Measurements from ENCODE around the gene PRKCA.

PRKCA gene

DNA sequence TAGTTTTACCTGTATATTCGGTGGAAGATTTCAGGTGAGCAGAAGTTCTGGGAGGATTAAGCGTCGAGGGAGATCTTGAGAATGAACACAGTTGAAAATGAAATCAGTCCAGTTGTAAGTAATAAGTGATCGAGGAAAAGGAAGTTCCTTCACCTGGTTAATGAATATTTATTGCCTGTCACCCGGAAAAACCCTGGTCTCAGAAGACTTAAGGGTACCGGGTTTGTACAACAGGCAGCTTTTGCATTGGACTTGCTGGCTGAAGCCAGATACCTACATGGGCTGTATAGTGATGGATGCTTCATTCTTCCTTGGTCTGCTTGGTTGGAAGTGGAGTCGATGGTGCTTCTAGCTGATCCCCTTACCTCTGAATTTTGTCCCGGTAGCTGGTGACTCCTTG lies 72.7 kb downstream of the PRKCA start:
- TF ChIP-seq, protein P1, sequence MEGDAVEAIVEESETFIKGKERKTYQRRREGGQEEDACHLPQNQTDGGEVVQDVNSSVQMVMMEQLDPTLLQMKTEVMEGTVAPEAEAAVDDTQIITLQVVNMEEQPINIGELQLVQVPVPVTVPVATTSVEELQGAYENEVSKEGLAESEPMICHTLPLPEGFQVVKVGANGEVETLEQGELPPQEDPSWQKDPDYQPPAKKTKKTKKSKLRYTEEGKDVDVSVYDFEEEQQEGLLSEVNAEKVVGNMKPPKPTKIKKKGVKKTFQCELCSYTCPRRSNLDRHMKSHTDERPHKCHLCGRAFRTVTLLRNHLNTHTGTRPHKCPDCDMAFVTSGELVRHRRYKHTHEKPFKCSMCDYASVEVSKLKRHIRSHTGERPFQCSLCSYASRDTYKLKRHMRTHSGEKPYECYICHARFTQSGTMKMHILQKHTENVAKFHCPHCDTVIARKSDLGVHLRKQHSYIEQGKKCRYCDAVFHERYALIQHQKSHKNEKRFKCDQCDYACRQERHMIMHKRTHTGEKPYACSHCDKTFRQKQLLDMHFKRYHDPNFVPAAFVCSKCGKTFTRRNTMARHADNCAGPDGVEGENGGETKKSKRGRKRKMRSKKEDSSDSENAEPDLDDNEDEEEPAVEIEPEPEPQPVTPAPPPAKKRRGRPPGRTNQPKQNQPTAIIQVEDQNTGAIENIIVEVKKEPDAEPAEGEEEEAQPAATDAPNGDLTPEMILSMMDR (IDR thresholded peaks at IDR 0.05; ENCODE audit: low read depth, low read length): no peak
- DNase-seq (ENCODE audit: extremely low read depth, low read depth): no peak

DNA sequence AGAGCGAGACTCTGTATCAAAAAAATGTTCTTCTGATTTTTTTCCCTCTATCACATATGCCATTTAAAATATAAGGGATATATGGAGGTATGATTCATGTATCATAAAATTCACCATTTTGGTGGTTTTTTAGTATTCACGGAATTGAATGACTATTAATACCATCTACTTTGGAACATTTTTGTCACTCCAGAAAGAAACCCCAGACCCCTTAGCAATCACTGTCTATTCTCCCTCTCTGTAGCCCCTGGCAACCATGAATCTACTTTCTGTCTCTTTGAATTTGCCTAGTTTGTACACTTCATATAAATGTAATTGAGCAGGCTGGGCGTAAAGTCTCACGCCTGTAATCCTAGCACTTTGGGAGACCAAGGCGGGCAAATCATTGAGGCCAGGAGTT lies 75.9 kb downstream of the PRKCA start:
- DNase-seq (ENCODE audit: extremely low read depth, low read depth): no peak
- TF ChIP-seq, protein P1 (IDR thresholded peaks at IDR 0.05; ENCODE audit: low read depth, low read length): no peak

DNA sequence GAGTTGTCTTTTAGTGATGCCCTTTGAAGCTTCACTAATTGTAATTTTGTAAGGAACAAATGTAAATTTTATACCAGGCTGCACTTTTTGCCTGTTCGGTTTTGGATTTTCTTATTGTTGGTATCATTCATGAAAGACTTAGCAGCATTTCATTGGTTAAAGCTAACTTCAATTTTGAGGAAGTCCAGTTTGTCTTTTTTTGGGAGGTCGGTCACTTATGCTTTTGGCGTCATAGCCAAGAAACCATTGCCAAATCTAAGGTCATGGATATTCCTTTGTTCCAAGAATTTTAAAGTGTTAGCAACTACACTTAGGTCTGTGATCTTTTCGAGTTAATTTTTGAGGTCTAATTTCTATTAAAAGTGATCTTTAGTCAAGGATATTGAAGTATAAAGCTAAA lies 77.1 kb downstream of the PRKCA start:
- TF ChIP-seq, protein P1 (IDR thresholded peaks at IDR 0.05; ENCODE audit: low read depth, low read length): no peak
- no peak for DNase-seq (ENCODE audit: extremely low read depth, low read depth)

DNA sequence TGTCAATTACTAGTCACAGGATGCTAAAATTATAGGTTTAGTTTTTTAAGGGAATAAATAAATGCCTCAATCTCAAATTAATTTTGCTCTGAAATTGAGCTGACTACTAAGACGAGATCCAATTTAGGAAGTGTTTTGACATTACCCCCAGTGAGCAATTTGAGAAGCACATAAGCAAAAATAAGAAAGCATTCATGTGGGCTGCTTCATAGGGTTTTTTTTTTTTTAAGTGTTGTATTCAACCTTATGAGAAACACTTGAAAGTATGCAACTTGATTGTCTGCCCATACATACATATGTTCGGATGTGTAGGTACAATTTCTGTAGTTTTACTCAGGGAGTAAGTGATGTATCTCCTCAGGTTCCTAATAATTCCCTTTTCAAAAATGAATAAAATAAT lies 77.6 kb downstream of the PRKCA start:
- no peak for DNase-seq (ENCODE audit: extremely low read depth, low read depth)
- TF ChIP-seq, protein P1 (IDR thresholded peaks at IDR 0.05; ENCODE audit: low read depth, low read length): no peak

DNA sequence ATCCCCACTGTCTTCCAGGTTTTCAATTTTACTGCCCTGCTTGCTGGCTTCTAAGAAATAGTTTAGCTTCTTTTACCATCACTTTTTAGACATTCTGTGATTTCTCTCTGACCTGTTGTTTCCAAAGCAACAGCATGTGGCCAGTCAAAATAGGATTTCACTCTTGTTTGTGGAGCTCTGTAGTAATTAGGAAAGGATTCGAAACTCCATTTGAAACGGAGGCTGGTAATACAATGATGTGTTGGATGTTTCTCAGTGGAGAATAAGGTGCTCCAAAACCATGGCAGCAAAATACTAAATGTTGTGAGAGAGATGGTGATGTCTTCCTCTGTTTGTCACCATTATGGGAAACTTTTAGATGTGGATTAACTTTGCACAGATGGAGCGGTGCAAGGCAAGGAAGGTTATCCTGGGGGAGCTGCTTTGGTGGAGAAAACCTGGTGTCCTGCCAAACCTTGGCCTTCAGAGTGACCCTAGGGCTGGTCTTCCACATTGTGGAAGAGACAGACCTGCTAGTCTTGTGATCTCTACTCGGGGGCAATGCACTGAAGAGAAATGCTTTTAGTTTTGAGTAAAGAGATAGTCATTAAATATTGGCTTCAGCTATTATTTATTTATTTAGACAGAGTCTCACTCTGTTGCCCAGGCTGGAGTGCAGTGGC lies 79.4 kb downstream of the PRKCA start:
- TF ChIP-seq, protein P1 (IDR thresholded peaks at IDR 0.05; ENCODE audit: low read depth, low read length): no peak
- DNase-seq (ENCODE audit: extremely low read depth, low read depth): no peak

DNA sequence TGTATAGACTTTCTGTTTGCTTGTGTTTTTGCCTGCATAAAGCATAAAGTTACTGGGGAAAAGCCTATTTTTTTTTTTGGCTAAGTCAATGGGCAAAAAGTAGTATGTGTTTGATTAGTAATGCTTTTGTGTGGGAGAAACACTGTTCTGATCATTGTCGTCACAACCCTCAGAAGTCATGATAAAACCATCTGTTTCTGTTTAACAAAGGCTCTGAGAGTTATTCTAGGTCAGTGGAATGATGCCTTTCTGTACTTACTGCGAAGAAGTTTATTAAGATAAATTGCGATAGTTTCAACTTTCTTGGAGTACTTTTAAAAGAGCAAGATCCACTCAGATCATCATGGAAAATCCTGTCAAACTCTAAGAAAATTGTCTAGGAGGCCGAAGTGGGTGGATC lies 80.9 kb downstream of the PRKCA start:
- peak; percentile 75 for DNase-seq (ENCODE audit: extremely low read depth, low read depth)

More for the DNA sequence above, 80.9 kb downstream of the PRKCA start:
- TF ChIP-seq, protein P1 (IDR thresholded peaks at IDR 0.05; ENCODE audit: low read depth, low read length): no peak

Measured in AG09319 (cell line).